WTC11 (cell line): ENCODE measurements around the gene GZF1. TPM values are rescaled to one million over a fixed set of nuclear protein-coding genes. Genes with fewer than 3 reads are reported as not detected.

Experiments used
- ATAC-seq: fragments of 200-7000 bp; cut with Tn5 transposase; 2 replicates; pipeline ENCODE4 v1.10.0; 2021; ENCODE audit warnings: mild to moderate bottlenecking, moderate library complexity
- CTCF ChIA-PET: fragments of 300-600 bp; sonication (Branson Sonifier 250); formaldehyde crosslinking; loops from one replicate; lab custom pipeline; 2021; ENCODE audit warnings: antibody characterized with exemption; lab: Charles Lee
- POLR2A ChIA-PET: fragments of 350-600 bp; sonication (Branson Sonifier 250); formaldehyde crosslinking; loops from one replicate; lab custom pipeline; 2021; ENCODE audit warnings: antibody characterized with exemption; lab: Charles Lee
- DNase-seq: peaks from one replicate; pipeline ENCODE4 v3.0.0; 2021; ENCODE audit warnings: low spot score
- H3K27ac Mint-ChIP-seq: 2 replicates; pipeline ENCODE4 v1.8.0; 2021; ENCODE audit warnings: mixed read lengths
- H3K27me3 Mint-ChIP-seq: 2 replicates; pipeline ENCODE4 v1.8.0; 2021; ENCODE audit warnings: low read depth, mild to moderate bottlenecking, moderate library complexity, mixed read lengths
- H3K36me3 Mint-ChIP-seq: 2 replicates; pipeline ENCODE4 v1.8.0; 2021; ENCODE audit warnings: mixed read lengths
- H3K4me1 Mint-ChIP-seq: 2 replicates; pipeline ENCODE4 v1.8.0; 2022; ENCODE audit warnings: mixed read lengths
- H3K4me3 Mint-ChIP-seq: 2 replicates; pipeline ENCODE4 v1.8.0; 2021; ENCODE audit warnings: mild to moderate bottlenecking, moderate library complexity, mixed read lengths
- H3K9me3 Mint-ChIP-seq: 2 replicates; pipeline ENCODE4 v1.8.0; 2021; ENCODE audit warnings: mixed read lengths
- CREM ChIP-seq: sonication (generic); formaldehyde crosslinking; IDR thresholded peaks from 2 replicates; pipeline ENCODE4 v1.8.1; 2022; ENCODE audit warnings: mild to moderate bottlenecking, missing genetic modification reagents, moderate library complexity
- EMX1 ChIP-seq: fragments of 250-450 bp; sonication (Bioruptor Pico); IDR thresholded peaks from 2 replicates; pipeline ENCODE4 v1.8.0; 2021; ENCODE audit warnings: mild to moderate bottlenecking
- ESRRA ChIP-seq: sonication (generic); formaldehyde crosslinking; IDR thresholded peaks from 2 replicates; pipeline ENCODE4 v1.8.1; 2022; ENCODE audit warnings: mild to moderate bottlenecking, missing genetic modification reagents, borderline replicate concordance
- GABPB1 ChIP-seq: sonication (generic); formaldehyde crosslinking; IDR thresholded peaks from 2 replicates; pipeline ENCODE4 v1.8.1; 2023; ENCODE audit warnings: mild to moderate bottlenecking, missing genetic modification reagents
- HMGA2 ChIP-seq: fragments of 250-450 bp; sonication (Bioruptor Pico); IDR thresholded peaks from 2 replicates; pipeline ENCODE4 v1.4.0; 2021; ENCODE audit warnings: mild to moderate bottlenecking, moderate library complexity
- JUN ChIP-seq: sonication (generic); formaldehyde crosslinking; IDR thresholded peaks from 2 replicates; pipeline ENCODE4 v1.8.0; 2023; ENCODE audit warnings: mild to moderate bottlenecking, missing genetic modification reagents
- MAX ChIP-seq: sonication (generic); formaldehyde crosslinking; IDR thresholded peaks from 2 replicates; pipeline ENCODE4 v1.8.0; 2022; ENCODE audit warnings: mild to moderate bottlenecking, missing genetic modification reagents
- NFATC4 ChIP-seq: fragments of 250-450 bp; sonication (Bioruptor Pico); IDR thresholded peaks from 2 replicates; pipeline ENCODE4 v1.9.0; 2021; ENCODE audit warnings: mild to moderate bottlenecking
- NFYB ChIP-seq: sonication (generic); formaldehyde crosslinking; conservative IDR thresholded peaks from 2 replicates; pipeline ENCODE4 v1.8.0; 2022; ENCODE audit warnings: low read depth, missing genetic modification reagents
- RORB ChIP-seq: fragments of 250-450 bp; sonication (Bioruptor Pico); IDR thresholded peaks from 2 replicates; pipeline ENCODE4 v1.9.0; 2021; ENCODE audit warnings: mild to moderate bottlenecking
- SP1 ChIP-seq: sonication (generic); formaldehyde crosslinking; conservative IDR thresholded peaks from 2 replicates; pipeline ENCODE4 v1.8.1; 2022; ENCODE audit warnings: missing genetic modification reagents
- TCF7 ChIP-seq: sonication (generic); formaldehyde crosslinking; IDR thresholded peaks from 2 replicates; pipeline ENCODE4 v1.8.0; 2022; ENCODE audit warnings: mild to moderate bottlenecking, low read depth, missing genetic modification reagents, moderate library complexity
- ZMAT4 ChIP-seq: fragments of 250-450 bp; sonication (Bioruptor Pico); IDR thresholded peaks from 2 replicates; pipeline ENCODE4 v1.9.0; 2021; ENCODE audit warnings: mild to moderate bottlenecking
- ZNF281 ChIP-seq: sonication (generic); formaldehyde crosslinking; IDR thresholded peaks from 2 replicates; pipeline ENCODE4 v1.8.0; 2023; ENCODE audit warnings: mild to moderate bottlenecking, missing genetic modification reagents
- ZNF317 ChIP-seq: sonication (generic); formaldehyde crosslinking; IDR thresholded peaks from 2 replicates; pipeline ENCODE4 v1.8.1; 2023; ENCODE audit warnings: low read depth, mild to moderate bottlenecking, moderate library complexity, missing genetic modification reagents, borderline replicate concordance
- ZNF416 ChIP-seq: fragments of 250-450 bp; sonication (Bioruptor Pico); IDR thresholded peaks from 2 replicates; pipeline ENCODE4 v1.9.0; 2021; ENCODE audit warnings: mild to moderate bottlenecking, inconsistent platforms
- ZNF423 ChIP-seq: fragments of 250-450 bp; sonication (Bioruptor Pico); IDR thresholded peaks from 2 replicates; pipeline ENCODE4 v2.1.2; 2022; ENCODE audit warnings: mild to moderate bottlenecking, moderate library complexity
- ZNF532 ChIP-seq: fragments of 250-450 bp; sonication (Bioruptor Pico); IDR thresholded peaks from 2 replicates; pipeline ENCODE4 v1.9.0; 2021; ENCODE audit warnings: mild to moderate bottlenecking, borderline replicate concordance
- total RNA-seq: library from RNA; stranded (reverse); gene quantifications from 3 replicates; pipeline ENCODE4 v1.2.3, GENCODE V29; 2021

GZF1 gene
- total RNA-seq, 1 experiment from 2014 or later = 9.5 TPM

GRCh38 chr20:23358923-23359593 is 2.9 kb upstream of the GZF1 start (continued):
- TF ChIP-seq ZMAT4 (CRISPR knock-in tag) = no peak
- no peak for TF ChIP-seq MAX
- TF ChIP-seq GABPB1 (CRISPR knock-in tag) = no peak
- TF ChIP-seq ZNF281 (CRISPR knock-in tag) = no peak
- TF ChIP-seq EMX1 (CRISPR knock-in tag) = no peak
- TF ChIP-seq ZNF423 (CRISPR knock-in tag) = no peak
- TF ChIP-seq JUN = no peak
- TF ChIP-seq, all 79 proteins: peak for 0

- Mint-ChIP-seq H3K4me3 (peak overlapping the region; percentile 82), H3K36me3 (peaks cover 11% of the 10 kb centered on the region), H3K9me3 (no peaks in the 10 kb centered on the region), H3K4me1 (peaks cover 33% of the 10 kb centered on the region), H3K27me3 (no peaks in the 10 kb centered on the region), H3K27ac (peak overlapping the region; percentile 96)
- ATAC-seq (no peak), DNase-seq (no peak)
- no peak for TF ChIP-seq RORB (CRISPR knock-in tag)
- POLR2A ChIA-PET = no interaction called here
- CTCF ChIA-PET = interaction anchor here (1.1 kb wide), 1 partner anchor 82 kb away, joined by 3 read pairs; no protein-coding TSS in a partner anchor
Measured at GRCh38 chr20:23360531-23360930, 1.5 kb upstream of the GZF1 start.

GRCh38 chr20:23361119-23361475 is 885 bp upstream of the GZF1 start:
- POLR2A ChIA-PET = interaction anchor here (1.0 to 1.1 kb wide), 2 partner anchors 11 to 60 kb away, joined by 3 to 4 read pairs; partner anchors contain the start of gene NAPB
- Mint-ChIP-seq H3K27me3 (no peaks in the 10 kb centered on the region), H3K4me3 (peak overlapping the region; percentile 82), H3K27ac (peak overlapping the region; percentile 96), H3K36me3 (peaks cover 11% of the 10 kb centered on the region), H3K4me1 (peaks cover 28% of the 10 kb centered on the region), H3K9me3 (no peaks in the 10 kb centered on the region)
- DNase-seq (no peak), ATAC-seq (no peak)
- CTCF ChIA-PET = interaction anchor here (0.7 to 1.1 kb wide), 2 partner anchors 60 to 81 kb away, joined by 3 to 4 read pairs; partner anchors contain the start of gene NAPB
- TF ChIP-seq ZNF317 (CRISPR knock-in tag) (no peak), ESRRA (CRISPR knock-in tag) (no peak), NFYB (no peak)

- peaks cover 27% of the 10 kb centered on the region for H3K4me1 Mint-ChIP-seq
- H3K36me3 Mint-ChIP-seq = peaks cover 14% of the 10 kb centered on the region
- POLR2A ChIA-PET = interaction anchor here (0.6 to 0.7 kb wide), 2 partner anchors 13 to 59 kb away, joined by 3 to 4 read pairs; partner anchors contain the start of genes NAPB and NXT1
Measured at GRCh38 chr20:23362392-23363256, 642 bp downstream of the GZF1 start.

GRCh38 chr20:23363257-23363649 is 1.3 kb downstream of the GZF1 start:
- DNase-seq (no peak), ATAC-seq (no peak)
- Mint-ChIP-seq H3K9me3 (no peaks in the 10 kb centered on the region), H3K4me1 (peaks cover 27% of the 10 kb centered on the region), H3K4me3 (peak overlapping the region; percentile 88), H3K27ac (peak overlapping the region; percentile 30; the same call in 1 of the 2 replicates), H3K36me3 (peaks cover 14% of the 10 kb centered on the region), H3K27me3 (no peaks in the 10 kb centered on the region)
- POLR2A ChIA-PET = interaction anchor here (0.7 kb wide), 1 partner anchor 58 kb away, joined by 3 read pairs; the partner anchor contains the start of gene NAPB
- CTCF ChIA-PET = no interaction called here
- TF ChIP-seq TCF7 (no peak), ZNF416 (CRISPR knock-in tag) (no peak), CREM (CRISPR knock-in tag) (no peak), HMGA2 (CRISPR knock-in tag) (no peak), ZNF532 (CRISPR knock-in tag) (no peak), SP1 (no peak)

More at GRCh38 chr20:23362392-23363256, 642 bp downstream of the GZF1 start:
- CTCF ChIA-PET = no interaction called here
- peak; percentile 0; the same call in 1 of the 2 replicates for ATAC-seq
- Mint-ChIP-seq H3K9me3 (no peaks in the 10 kb centered on the region), H3K27ac (peak overlapping the region; percentile 76), H3K27me3 (no peaks in the 10 kb centered on the region), H3K4me3 (peak overlapping the region; percentile 88)
- peak; percentile 35 for DNase-seq
- 0 out of 2 replicates have a peak, but pooled peaks have one; percentile 41 for TF ChIP-seq ESRRA (CRISPR knock-in tag)
- no peak for TF ChIP-seq NFATC4 (CRISPR knock-in tag)
